HG03565 (cell line): Measurements from ENCODE around the gene SPAG9.

Experiments
- ATAC-seq: cut with Tn5 transposase; IDR thresholded peaks from one replicate; pipeline ENCODE4 v1.9.1; 2021; ENCODE audit warnings: mild to moderate bottlenecking, moderate library complexity; ENCODE audit not compliant: unreplicated experiment

Gene SPAG9

DNA sequence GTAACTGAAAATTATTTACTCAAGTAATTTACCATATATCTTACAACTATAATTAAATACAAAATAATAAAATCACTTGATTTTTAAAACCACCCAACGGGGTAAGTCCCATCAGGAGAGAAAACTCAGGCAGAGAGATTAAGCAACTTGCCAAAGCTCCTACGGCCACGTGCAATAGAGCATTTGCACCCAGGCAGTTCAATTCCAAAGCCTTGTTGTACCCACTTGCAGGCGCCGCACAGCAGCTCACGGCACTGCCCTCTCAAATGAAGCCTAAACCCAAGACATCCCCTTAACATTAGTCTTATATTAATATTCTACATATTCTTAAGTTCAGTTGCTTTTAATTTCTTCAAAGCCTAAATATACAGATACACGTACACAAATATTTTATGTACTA is 75.7 kb downstream of the SPAG9 start:
- no peak for ATAC-seq

- ATAC-seq, result no peak
These were observed 84.6 kb downstream of the SPAG9 start for GRCh38 chr17:51036084-51036483.

GRCh38 chr17:51035431-51035830 is 85.2 kb downstream of the SPAG9 start:
- no peak for ATAC-seq

- ATAC-seq, result no peak
These were observed 85.9 kb downstream of the SPAG9 start for GRCh38 chr17:51034800-51035199.

GRCh38 chr17:51032850-51033249 is 87.8 kb downstream of the SPAG9 start:
- no peak for ATAC-seq

DNA sequence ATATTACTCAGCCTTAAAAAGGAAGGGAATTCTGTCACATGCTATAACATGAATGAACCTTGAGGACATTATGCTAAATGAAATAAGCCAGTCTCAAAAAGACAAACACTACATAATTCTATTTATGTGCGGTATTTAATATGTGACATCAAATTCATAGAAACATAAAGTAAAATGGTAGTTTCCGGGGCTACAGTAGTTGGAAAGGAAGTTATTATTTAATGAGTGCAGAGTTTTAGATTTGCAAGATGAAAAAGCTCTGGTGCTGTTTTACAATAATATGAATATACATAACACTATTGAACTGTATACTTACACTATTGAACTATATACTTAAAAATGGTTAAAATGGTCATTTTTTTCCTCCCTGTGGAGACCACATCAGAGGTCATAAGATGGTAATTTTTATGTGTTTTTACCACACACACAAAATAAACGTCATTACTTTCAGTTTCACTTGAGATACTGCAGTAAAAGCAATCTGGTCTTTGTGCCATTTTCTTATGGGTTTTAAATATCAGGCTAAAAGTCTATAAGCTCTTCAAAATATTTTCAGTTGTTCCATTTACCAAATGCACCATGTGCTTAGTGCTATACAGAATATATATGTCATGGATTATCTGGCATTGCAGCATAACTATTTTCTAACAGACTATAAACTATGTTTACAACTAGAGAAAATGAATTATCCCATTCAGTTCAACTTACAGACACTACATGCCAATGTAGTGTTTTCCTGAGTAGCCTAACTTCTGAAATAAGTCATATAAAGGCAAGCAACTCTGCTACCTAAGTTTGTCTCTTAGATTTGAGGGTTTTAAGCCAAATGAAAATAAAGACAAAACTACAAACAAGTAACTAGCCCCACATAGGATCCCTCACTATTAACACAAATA is 90.9 kb downstream of the SPAG9 start:
- ATAC-seq, result peak; percentile 75

GRCh38 chr17:51029142-51029541 is 91.5 kb downstream of the SPAG9 start:
- ATAC-seq, result no peak

DNA sequence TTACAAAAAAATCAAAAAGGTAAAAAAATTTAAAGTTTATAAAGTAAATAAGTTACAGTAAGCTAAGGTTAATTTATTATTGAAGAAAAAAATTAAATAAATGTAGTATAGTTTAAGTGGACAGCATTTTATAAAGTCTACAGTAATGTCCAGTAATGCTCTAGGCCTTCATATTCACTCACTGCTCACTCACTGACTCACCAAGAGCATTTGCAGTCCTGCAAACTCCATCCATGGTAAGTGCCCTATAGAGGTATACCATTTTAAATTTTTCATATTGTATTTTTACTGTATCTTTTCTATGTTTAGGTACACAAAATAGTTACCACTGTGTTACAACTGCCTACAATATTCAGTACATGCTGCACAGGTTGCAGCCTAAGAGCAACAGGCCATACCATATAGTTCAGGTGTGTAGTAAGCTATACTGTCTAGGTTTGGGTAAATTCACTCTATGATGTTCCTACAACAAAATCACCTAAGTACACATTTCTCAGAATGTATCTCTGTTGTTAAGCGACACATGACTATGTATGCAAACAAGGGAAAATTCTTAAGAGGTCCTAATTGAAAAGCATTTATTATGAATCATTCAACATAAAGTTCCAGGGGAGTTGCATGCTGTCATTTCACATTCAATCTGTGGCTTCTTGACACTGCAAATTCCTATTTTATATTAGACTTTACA is 92.3 kb downstream of the SPAG9 start:
- ATAC-seq, result no peak

GRCh38 chr17:51018541-51018940 is 102.1 kb downstream of the SPAG9 start:
- no peak for ATAC-seq

GRCh38 chr17:51017270-51017669 is 103.4 kb downstream of the SPAG9 start:
- ATAC-seq, result no peak

- no peak for ATAC-seq
These were observed 104.6 kb downstream of the SPAG9 start for GRCh38 chr17:51016099-51016498.

DNA sequence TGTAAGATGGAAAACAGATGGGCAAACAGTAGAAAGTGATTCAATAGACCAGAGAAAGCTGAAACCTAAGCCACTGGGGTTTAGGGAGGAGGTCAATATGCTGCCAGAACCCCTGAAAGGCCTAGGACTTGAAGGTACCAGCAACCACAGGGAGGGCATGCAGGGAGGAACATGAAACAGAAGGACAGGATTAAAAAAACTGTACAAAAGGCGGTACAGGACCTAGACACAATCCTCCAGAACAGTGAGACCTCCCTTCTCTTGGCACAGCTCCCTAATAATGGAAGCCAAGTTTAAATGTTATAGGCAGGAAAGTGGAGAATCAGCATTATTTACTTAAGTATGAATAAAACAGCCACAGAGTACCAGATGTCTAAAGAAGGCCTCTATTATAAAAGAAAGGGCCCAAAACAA is 105.5 kb downstream of the SPAG9 start:
- ATAC-seq, result no peak

DNA sequence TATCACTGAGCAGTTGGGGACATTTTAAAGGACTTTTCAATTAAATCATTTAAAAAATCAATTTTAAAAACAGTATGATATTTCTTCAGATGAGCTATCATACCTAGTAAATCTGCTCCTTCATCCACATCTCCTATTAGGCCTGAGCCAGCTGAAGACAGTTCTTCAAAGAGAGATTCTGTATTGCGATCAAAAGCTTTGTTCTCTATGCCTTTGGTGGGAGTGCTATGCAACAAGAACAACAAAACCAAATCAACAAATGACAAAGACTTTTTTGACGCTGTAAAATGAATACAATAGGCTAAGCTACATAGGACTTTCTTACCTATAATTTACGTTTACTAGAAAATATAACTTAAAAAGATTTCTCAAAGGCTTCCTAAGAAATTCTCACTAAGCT is 106.5 kb downstream of the SPAG9 start:
- no peak for ATAC-seq

DNA sequence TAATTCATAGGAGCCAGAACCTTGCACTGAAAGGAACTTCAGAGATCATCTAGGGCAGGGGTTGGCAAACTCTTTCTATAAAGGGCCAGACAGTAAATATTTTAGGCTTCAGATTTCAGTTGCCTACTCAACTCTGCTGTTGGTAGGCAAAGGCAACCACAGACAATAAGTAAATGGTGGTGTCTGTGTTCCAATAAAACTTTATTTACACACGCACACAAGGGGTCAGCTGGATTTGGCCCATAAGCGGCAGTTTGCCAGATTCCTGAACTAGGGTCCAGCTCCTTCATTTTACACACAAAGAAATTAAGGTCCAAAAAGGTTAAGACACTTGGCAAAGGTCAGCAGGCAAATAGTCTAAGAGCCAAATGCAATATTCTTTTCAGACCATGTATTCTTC is 107.3 kb downstream of the SPAG9 start:
- no peak for ATAC-seq

DNA sequence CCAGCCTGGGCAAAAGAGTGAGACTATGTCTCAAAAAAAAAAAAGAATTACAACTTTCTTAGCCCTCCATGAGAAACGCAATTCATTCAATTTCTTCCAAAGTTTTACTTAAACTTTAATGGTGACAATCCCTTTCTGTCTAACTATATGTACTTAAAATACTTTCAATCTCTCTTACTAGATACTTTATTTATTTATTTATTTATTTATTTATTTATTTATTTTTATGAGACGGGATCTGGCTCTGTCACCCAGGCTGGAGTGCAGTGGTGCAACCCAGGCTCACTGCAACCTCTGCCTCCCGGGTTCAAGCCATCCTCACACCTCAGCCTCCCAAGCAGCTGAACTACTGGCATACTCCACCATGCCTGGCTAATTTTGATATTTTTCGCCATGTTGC is 108.1 kb downstream of the SPAG9 start:
- ATAC-seq, result no peak

DNA sequence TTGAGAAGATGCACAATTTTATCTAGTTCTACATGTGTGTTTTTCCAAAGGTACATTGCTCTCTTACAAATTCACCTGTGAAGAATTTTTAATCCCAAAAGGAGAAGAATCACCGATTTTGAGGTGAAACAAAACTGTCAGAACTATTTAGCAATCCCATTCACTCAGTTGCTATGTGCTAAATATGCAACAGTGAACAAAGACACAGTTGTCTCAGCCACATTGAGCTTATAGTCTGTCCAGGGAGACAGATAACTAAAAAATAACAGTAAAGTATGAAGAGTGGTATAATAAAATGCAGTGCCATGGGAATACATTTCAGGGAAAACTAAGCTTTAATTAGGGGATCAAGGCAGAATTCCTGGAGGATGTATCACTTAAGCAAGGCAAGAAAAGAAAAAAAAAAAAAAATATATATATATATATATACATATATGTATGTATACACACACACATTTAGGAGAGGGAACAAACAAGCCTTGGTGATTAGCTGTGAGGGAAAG is 110.4 kb downstream of the SPAG9 start:
- no peak for ATAC-seq

- no peak for ATAC-seq
These were observed 114.1 kb downstream of the SPAG9 start for GRCh38 chr17:51006601-51007000.

GRCh38 chr17:51005768-51006167 is 114.9 kb downstream of the SPAG9 start:
- no peak for ATAC-seq

GRCh38 chr17:51004249-51004648 is 116.4 kb downstream of the SPAG9 start:
- ATAC-seq, result no peak

- no peak for ATAC-seq
These were observed 119.6 kb downstream of the SPAG9 start for GRCh38 chr17:51000835-51001638.

DNA sequence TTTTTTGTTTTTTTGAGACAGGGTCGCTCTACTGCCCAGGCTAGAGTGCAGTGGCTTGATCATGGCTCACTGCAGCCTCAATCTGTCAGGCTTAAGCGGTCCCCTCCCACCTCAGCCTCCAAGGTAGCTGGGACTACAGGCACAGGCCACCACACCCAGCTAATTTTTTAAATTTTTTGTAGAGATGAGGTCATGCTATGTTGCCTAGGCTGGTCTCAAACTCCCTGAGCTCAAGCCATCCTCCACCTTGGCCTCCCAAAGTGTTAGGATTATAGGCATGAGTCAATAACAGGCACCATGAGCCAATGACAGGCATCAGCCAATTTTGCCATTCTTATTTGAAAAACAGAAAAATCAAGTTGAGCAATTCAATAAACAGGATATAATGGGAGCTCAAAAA is 125.0 kb downstream of the SPAG9 start:
- no peak for ATAC-seq
